Activated T-cell treated with anti-CD3 and anti-CD28 coated beads, Interleukin-2, amount 50 U/mL, for 48 hours (primary cell): ENCODE measurements around the gene ZNF397.

ENCODE experiments used
- DNase-seq, 2 experiments: peaks; one replicate each; pipeline ENCODE4 v3.0.0-alpha.2; 2020

ZNF397 gene

GRCh38 chr18:35247412-35248249, 6.8 kb downstream of the ZNF397 start:
- DNase-seq, result no peak

GRCh38 chr18:35248429-35248828, 7.6 kb downstream of the ZNF397 start:
- DNase-seq, result no peak

DNA sequence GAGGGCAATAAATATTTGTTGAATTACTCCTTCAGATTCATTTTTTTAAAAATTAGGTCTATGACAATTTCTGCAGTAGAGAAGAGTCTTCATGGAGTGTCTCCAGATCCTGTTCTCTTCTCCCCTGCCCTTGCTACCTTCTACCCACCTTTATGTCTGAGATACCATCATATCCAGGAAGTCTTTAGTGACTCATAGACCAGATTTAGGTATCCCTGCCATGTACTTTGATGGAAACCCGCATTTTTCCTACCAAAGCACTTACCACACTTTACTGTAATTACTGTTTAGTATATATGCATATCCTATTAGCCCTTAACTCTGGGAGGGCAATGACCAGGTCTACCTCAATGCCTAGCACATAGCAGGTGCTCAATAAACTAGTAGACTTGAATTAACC, 11.6 kb downstream of the ZNF397 start:
- DNase-seq, result no peak

GRCh38 chr18:35253655-35254287, 12.9 kb downstream of the ZNF397 start:
- DNase-seq, result no peak

DNA sequence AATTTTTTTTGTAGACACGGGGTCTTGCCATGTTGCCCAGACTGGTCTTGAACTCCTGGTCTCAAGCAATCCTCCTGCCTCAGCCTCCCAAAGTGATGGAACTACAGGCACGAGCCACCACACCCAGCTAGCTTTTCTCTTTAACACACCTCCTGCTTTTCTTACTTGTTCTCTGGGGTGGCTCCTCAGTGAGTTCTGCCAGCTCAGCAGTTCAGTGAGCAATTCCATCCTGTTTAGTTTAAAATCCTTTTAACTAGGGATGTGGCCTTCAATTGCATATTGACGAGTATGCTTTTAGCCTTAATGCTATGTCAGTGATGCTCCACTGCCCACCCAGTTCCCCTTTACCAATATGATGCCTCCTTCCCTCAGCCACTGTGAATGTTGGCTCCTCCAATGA, 16.1 kb downstream of the ZNF397 start:
- no peak for DNase-seq

- no peak for DNase-seq
Measured at GRCh38 chr18:35264409-35264808, 23.6 kb downstream of the ZNF397 start.

DNA sequence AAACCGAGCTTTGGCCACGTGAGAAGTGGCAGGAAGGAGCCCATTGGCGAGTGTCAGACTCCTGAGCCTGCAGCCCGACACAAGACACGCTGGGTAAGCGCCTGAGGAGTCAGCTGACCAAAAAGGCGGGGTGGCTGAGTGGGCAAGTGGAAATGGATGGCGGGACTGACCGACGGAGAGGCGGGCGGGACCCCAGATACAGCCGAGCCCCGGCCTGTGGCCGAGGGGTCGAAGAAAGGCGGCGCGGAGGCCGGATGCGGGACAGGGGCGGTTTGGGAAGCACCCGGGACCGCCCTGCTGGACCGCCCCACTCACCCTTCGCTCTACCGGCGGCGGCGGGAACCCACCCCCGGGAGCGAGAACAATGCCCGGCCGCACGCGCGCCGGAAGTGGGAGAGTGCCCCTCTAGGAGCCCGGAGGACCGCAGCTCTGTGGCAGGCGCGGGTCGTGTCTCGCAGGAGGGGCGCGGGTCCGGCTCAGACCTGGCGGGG, 26.4 kb downstream of the ZNF397 start:
- peak; percentile 67 to 76 for DNase-seq

DNA sequence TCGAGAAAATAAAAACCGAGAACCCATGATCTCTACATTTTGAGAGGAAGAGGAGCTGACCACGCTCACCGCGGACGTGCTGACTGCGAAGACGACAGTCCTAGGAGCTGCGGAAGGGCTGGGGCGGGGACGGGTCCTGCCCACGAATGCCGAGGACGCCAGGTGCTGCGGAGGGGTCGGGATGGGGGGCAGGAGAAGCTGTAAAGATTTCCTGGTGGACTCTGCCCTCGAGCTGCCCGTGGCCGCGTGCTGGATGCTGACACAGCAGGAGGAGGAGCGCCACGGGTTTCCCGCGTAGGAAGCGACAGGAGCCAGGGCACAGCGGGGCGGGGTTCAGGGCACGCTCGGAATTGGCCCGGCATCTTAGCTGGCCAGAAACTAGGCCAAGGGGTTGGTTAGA, 27.0 kb downstream of the ZNF397 start:
- peak in 1 of 2 experiments; percentile 24 for DNase-seq

GRCh38 chr18:35268821-35269220, 28.0 kb downstream of the ZNF397 start:
- no peak for DNase-seq

- no peak for DNase-seq
Measured at GRCh38 chr18:35271656-35272055, 30.8 kb downstream of the ZNF397 start.

DNA sequence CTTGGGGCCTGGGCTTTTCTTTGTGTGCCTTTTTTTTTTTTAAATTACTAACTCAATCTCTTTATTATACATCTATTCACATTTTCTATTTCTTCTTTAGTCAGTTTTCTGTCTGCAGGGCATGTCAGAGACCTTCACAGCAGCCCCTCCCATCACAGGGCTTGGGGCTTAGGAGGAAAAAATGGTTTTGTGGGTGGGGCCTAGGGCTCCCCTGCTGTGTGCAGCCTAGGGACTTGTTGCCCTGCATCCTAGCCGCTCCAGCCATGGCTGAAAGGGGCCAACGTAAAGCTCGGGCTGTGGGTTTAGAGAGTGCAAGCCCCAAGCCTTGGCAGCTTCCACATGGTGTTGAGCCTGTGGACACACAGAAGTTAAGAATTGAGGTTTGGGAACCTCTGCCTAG, 35.4 kb downstream of the ZNF397 start:
- no peak for DNase-seq

DNA sequence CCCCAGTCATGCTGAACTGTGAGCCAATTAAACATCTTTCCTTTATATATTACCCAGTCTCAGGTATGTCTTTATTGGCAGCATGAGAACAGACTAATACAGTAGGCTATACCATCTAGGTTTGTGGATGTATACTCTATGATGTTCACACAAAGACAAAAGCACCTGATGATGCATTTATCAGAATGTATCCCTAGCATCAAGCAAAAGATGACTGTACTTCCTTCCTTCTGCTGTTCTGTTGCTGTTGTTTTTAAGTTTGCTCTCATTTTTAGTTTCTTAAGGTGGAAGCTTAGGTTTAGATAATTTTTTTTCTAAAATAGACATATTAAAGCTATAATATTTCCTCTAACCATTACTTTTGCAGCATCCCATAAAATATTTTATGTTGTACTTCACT, 36.8 kb downstream of the ZNF397 start:
- DNase-seq, result no peak

- no peak for DNase-seq
Measured at GRCh38 chr18:35278085-35278484, 37.3 kb downstream of the ZNF397 start.

GRCh38 chr18:35278969-35279368, 38.1 kb downstream of the ZNF397 start:
- no peak for DNase-seq

DNA sequence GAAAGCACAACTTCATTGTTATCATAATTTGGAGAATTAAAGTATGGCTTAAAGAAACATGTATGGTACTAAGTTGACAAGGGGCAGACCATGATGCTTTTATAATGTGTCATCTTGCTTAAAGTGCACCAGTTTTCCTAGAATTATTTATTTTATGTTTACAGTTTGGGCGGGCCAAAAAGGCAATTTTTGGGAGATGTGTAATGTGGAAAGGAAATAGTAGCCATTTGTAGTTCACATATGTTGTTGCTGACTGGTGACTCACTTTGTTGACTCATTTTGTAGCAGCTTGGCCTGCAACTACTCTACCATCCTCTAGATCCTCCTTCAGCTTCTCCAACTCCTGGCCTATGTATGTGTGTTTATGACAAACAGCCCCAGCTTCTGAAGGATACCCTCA, 41.5 kb downstream of the ZNF397 start:
- no peak for DNase-seq

DNA sequence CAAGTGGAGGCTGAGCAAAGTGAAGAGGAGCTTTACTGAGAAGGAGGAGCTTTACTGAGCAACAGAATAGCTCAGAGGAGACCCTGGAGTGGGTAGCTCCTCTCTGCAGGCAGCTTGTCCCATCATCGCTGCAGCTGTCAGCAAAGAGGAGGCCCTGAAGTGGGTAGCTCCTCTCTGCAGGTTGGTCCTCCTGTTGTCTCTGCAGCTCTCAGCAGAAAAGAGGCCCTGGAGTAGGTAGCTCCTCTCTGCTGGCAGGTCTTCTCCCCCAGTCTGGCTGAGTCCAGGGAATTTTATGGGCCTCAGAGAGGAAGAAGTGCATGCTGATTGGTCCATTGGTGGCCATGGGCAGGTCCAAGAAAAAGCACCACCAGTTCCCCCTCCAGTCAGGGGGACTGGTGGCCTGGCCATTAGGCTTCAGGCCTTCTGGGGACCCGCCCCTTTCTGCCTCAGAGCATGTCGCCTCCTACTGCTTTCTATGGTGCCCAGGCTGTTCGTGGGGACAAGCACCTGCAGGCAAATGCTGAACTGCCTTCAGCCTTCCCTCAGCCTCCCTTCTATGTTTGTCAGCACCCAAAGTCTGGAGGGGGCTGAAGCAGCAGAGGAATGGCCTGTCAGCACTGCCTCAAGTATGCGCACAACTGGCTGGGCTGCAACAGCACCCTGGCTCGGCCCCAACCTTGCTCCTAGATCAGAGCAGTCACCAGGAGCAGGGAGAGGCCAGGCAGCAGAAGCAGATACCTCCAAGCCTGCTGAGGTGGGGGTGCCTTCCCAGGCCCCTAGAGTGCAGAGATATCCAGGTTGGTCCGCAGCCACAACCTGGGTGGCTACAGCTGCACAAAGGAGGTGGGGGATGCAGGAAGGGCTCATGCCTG, 43.3 kb downstream of the ZNF397 start:
- no peak for DNase-seq

DNA sequence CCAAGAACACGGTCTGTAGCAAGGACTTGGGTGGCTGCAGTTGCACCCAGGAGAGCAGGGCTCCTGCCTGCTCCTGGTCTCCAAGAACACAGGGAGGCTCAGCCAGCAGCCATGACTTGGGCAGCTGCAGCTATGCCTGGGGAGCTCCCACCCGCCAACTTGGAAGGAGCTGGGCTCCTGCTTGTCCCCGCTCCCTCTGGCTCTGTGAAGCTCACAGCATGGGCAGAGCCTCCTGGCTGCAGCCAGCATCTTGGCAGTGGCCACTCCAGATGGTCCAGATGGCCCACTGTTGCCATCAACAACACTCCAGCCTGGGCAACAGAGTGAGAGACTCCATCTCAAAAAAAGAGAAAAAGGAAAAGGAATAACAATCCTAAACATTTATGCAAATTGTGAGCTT, 44.0 kb downstream of the ZNF397 start:
- no peak for DNase-seq

- DNase-seq, result no peak
Measured at GRCh38 chr18:35289293-35289692, 48.5 kb downstream of the ZNF397 start.

- no peak for DNase-seq
Measured at GRCh38 chr18:35289727-35290093, 48.9 kb downstream of the ZNF397 start.

- peak; percentile 99 for DNase-seq
Measured at GRCh38 chr18:35290094-35290735, 49.4 kb downstream of the ZNF397 start, which contains the start of gene ZSCAN30. Gene ZSCAN30, minus strand, starts transcription at chr18:35290229. Its CDS starts 25,877 bp downstream, at chr18:35264352.

- no peak for DNase-seq
Measured at GRCh38 chr18:35291166-35291565, 50.3 kb downstream of the ZNF397 start.

DNA sequence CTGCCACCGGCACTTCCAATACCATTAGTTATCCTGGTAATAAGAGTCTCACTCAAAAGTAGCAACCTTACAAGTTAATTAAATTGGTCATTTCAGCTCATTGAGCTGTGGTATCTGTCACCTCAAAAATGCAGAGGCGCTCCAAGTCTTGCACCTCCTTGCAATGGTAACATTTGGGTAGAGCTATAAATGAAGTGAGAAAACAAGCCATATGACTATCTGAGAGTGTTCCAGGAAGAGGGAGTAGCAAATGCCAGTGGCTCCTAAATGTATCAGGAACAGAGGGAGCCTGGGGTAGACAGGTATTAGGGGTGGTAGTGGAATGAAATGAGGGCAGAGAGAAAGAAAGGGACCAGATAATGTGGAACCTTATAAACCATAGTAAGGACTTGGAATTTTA, 55.2 kb downstream of the ZNF397 start:
- DNase-seq, result no peak

DNA sequence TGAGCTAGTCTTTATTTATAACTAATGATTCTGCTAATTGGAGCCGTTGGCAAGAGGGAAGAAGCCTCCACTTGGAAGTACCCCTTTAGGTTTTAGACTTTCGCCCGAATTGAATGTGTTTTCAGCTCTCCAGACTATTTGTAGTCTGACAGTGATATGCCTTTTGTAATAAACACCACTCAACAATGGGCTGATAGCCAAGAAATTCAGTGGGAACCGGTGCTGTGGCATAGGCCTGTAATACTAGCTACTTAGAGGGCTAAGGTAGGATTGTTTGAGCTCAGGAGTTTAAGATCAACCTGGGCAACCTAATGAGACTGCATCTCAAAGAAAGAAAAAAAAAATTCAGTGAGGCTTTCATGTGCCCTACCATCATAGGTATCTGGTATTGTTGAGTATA, 62.8 kb downstream of the ZNF397 start:
- no peak for DNase-seq
